Measurements from ENCODE around the gene EFNA2.

Gene EFNA2

GRCh38 chr19:1307755-1308303 lies 22.2 kb downstream of the EFNA2 start:
- no peaks in the 10 kb centered on the region for H4K20me1 ChIP-seq (ENCODE audit: control insufficient read depth, insufficient read depth, low read depth, low read length)

GRCh38 chr19:1308718-1309117 lies 23.0 kb downstream of the EFNA2 start:
- no peaks in the 10 kb centered on the region for H3K4me1 ChIP-seq (ENCODE audit: control insufficient read depth, low read length)
- TF ChIP-seq EZH2phosphoT487 (IDR thresholded peaks at IDR 0.05; ENCODE audit: borderline replicate concordance, low read length): no peak
- TF ChIP-seq CTCF (IDR thresholded peaks at IDR 0.05; ENCODE audit: low read depth, low read length, poor library complexity, severe bottlenecking): no peak
- H3F3A ChIP-seq (ENCODE audit: control insufficient read depth, insufficient read depth): no peaks in the 10 kb centered on the region
- H3K27me3 ChIP-seq (ENCODE audit: control insufficient read depth, low read length): no peaks in the 10 kb centered on the region
- no peaks in the 10 kb centered on the region for H4K20me1 ChIP-seq (ENCODE audit: control insufficient read depth, insufficient read depth, low read depth, low read length)
- H3K79me2 ChIP-seq (ENCODE audit: control insufficient read depth, low read length): no peaks in the 10 kb centered on the region
- H3K4me2 ChIP-seq (ENCODE audit: low read length): no peak overlapping the region
- H3K4me3 ChIP-seq (ENCODE audit: low read length): no peak overlapping the region
- no peak overlapping the region for H3K27ac ChIP-seq (ENCODE audit: low read depth, low read length)
- no peaks in the 10 kb centered on the region for H3K9me3 ChIP-seq (ENCODE audit: control insufficient read depth, insufficient read depth, low read length)
- H3K36me3 ChIP-seq (ENCODE audit: control insufficient read depth, low read length): no peaks in the 10 kb centered on the region
- no peaks in the 10 kb centered on the region for H3K9me2 ChIP-seq (replicated peaks; ENCODE audit: control insufficient read depth, low read length)

More at GRCh38 chr19:1307755-1308303, 22.2 kb downstream of the EFNA2 start:
- Histone ChIP-seq H3K4me3 (ENCODE audit: low read length) (no peak overlapping the region), H3K36me3 (ENCODE audit: control insufficient read depth, low read length) (no peaks in the 10 kb centered on the region), H3K27ac (ENCODE audit: low read depth, low read length) (no peak overlapping the region), H3K27me3 (ENCODE audit: control insufficient read depth, low read length) (0 out of 2 replicates have a peak, but pooled peaks cover 2% of the 10 kb centered on the region), H3K4me1 (ENCODE audit: control insufficient read depth, low read length) (no peaks in the 10 kb centered on the region), H3F3A (ENCODE audit: control insufficient read depth, insufficient read depth) (no peaks in the 10 kb centered on the region), H3K79me2 (ENCODE audit: control insufficient read depth, low read length) (no peaks in the 10 kb centered on the region), H3K9me2 (replicated peaks; ENCODE audit: control insufficient read depth, low read length) (no peaks in the 10 kb centered on the region), H3K9me3 (ENCODE audit: control insufficient read depth, insufficient read depth, low read length) (no peaks in the 10 kb centered on the region), H3K4me2 (ENCODE audit: low read length) (no peak overlapping the region)
- TF ChIP-seq EZH2phosphoT487 (IDR thresholded peaks at IDR 0.05; ENCODE audit: borderline replicate concordance, low read length) (no peak), CTCF (IDR thresholded peaks at IDR 0.05; ENCODE audit: low read depth, low read length, poor library complexity, severe bottlenecking) (no peak)

GRCh38 chr19:1309977-1310852 lies 24.5 kb downstream of the EFNA2 start:
- H3K9me3 ChIP-seq (ENCODE audit: control insufficient read depth, insufficient read depth, low read length): no peaks in the 10 kb centered on the region
- no peaks in the 10 kb centered on the region for H3K4me1 ChIP-seq (ENCODE audit: control insufficient read depth, low read length)
- H3K9me2 ChIP-seq (replicated peaks; ENCODE audit: control insufficient read depth, low read length): no peaks in the 10 kb centered on the region
- no peak overlapping the region for H3K4me3 ChIP-seq (ENCODE audit: low read length)
- no peaks in the 10 kb centered on the region for H4K20me1 ChIP-seq (ENCODE audit: control insufficient read depth, insufficient read depth, low read depth, low read length)
- no peak for TF ChIP-seq CTCF (IDR thresholded peaks at IDR 0.05; ENCODE audit: low read depth, low read length, poor library complexity, severe bottlenecking)
- no peak for TF ChIP-seq EZH2phosphoT487 (IDR thresholded peaks at IDR 0.05; ENCODE audit: borderline replicate concordance, low read length)
- H3K36me3 ChIP-seq (ENCODE audit: control insufficient read depth, low read length): no peaks in the 10 kb centered on the region
- peaks cover 1% of the 10 kb centered on the region for H3K27me3 ChIP-seq (ENCODE audit: control insufficient read depth, low read length)
- no peak overlapping the region for H3K27ac ChIP-seq (ENCODE audit: low read depth, low read length)
- H3K4me2 ChIP-seq (ENCODE audit: low read length): no peak overlapping the region
- no peaks in the 10 kb centered on the region for H3F3A ChIP-seq (ENCODE audit: control insufficient read depth, insufficient read depth)
- no peaks in the 10 kb centered on the region for H3K79me2 ChIP-seq (ENCODE audit: control insufficient read depth, low read length)

Data from DOHH2 (cell line).